NCI-H1105 (cell line): ENCODE measurements around the gene FZR1.
"Not testable (repeated sequence)": the region's sequence is repeated elsewhere in the genome, so short reads cannot be mapped to it uniquely, and the experiment has no call there.

Source experiments
- DNase-seq: peaks from one replicate; lab custom pipeline; 2025; lab: John Stamatoyannopoulos, UW

FZR1 gene

GRCh38 chr19:3573858-3574637 is 67.9 kb downstream of the FZR1 start:
- DNase-seq, result peak; percentile 64

GRCh38 chr19:3575260-3575741 is 69.2 kb downstream of the FZR1 start:
- no peak for DNase-seq

- DNase-seq, result no peak
Measured at GRCh38 chr19:3575949-3576673, 70.0 kb downstream of the FZR1 start.

GRCh38 chr19:3576696-3577443 is 70.8 kb downstream of the FZR1 start:
- DNase-seq, result no peak

GRCh38 chr19:3577723-3578344 is 71.7 kb downstream of the FZR1 start:
- no peak for DNase-seq

GRCh38 chr19:3578390-3578789 is 72.3 kb downstream of the FZR1 start:
- DNase-seq, result no peak

- no peak for DNase-seq
Measured at GRCh38 chr19:3580156-3580934, 74.2 kb downstream of the FZR1 start.

GRCh38 chr19:3581792-3582191 is 75.7 kb downstream of the FZR1 start:
- DNase-seq, result not testable (repeated sequence)

- not testable (repeated sequence) for DNase-seq
Measured at GRCh38 chr19:3584036-3584802, 78.1 kb downstream of the FZR1 start.

GRCh38 chr19:3585301-3586126 is 79.4 kb downstream of the FZR1 start, which contains the start of gene GIPC3:
TSS of gene GIPC3 (plus strand) at chr19:3585478. CDS start at chr19:3585598, 120 bp downstream.
- DNase-seq, result no peak

GRCh38 chr19:3586127-3586626 is 80.1 kb downstream of the FZR1 start:
- DNase-seq, result no peak

- no peak for DNase-seq
Measured at GRCh38 chr19:3586707-3587346, 80.7 kb downstream of the FZR1 start.
